Endothelial cell of umbilical vein (primary cell): ENCODE measurements around the gene KIF26B. TPM values are rescaled to one million over a fixed set of nuclear protein-coding genes. Genes with fewer than 3 reads are reported as not detected.

Experiments used
- BruUV-seq: library from RNA; stranded (reverse); fragments of 400-500 nt; replicated peaks from 2 replicates; lab custom pipeline; 2021; lab: Mats Ljungman, UMichigan
- CTCF ChIA-PET: fragments of 300-600, 350-600 bp; sonication (Branson Sonifier 250); formaldehyde crosslinking; loops from one replicate; lab custom pipeline; 2021; ENCODE audit warnings: antibody characterized with exemption, inconsistent platforms; lab: Charles Lee
- POLR2A ChIA-PET: fragments of 300-600, 350-600 bp; sonication (Branson Sonifier 250); formaldehyde crosslinking; loops from one replicate; lab custom pipeline; 2021; ENCODE audit warnings: antibody characterized with exemption, inconsistent platforms; lab: Charles Lee
- DNase-seq: peaks from one replicate; pipeline ENCODE4 v3.0.0-alpha.2; 2011; ENCODE audit warnings: low read depth, low spot score
- FAIRE-seq: peaks from 2 replicates; lab custom pipeline; 2011; peaks lifted over from hg19 to GRCh38; lab: Jason Lieb, UNC
- H2AFZ ChIP-seq: 2 replicates; pipeline ENCODE4 v1.6.0; 2012; ENCODE audit warnings: low read depth, low read length, control low read depth, inconsistent platforms
- H3K27ac ChIP-seq: 2 replicates; pipeline ENCODE4 v1.5.1; 2011; ENCODE audit warnings: low read depth, mild to moderate bottlenecking, control low read depth, low read length, moderate library complexity; ENCODE audit not compliant: insufficient read depth
- H3K27me3 ChIP-seq, 2 experiments: 2 replicates each; pipeline versions ENCODE4 v1.6.0 to v1.6.1; 2011; ENCODE audit warnings: low read length in 2 of 2, mixed read lengths in 1 of 2; ENCODE audit not compliant: control insufficient read depth in 2 of 2, insufficient read depth in 2 of 2
- H3K36me3 ChIP-seq, 2 experiments: 2 replicates in 1 of 2; 3 replicates in 1 of 2; pipeline ENCODE4 v1.5.1; 2011; ENCODE audit warnings: low read length in 2 of 2, mild to moderate bottlenecking in 1 of 2, moderate library complexity in 1 of 2; ENCODE audit not compliant: control insufficient read depth in 2 of 2, insufficient read depth in 2 of 2; ENCODE audit errors: extremely low read depth in 1 of 2
- H3K4me1 ChIP-seq: 3 replicates; pipeline ENCODE4 v1.5.1; 2011; ENCODE audit warnings: mild to moderate bottlenecking, low read length; ENCODE audit not compliant: control insufficient read depth, insufficient read depth; ENCODE audit errors: extremely low read depth
- H3K4me2 ChIP-seq: 2 replicates; pipeline ENCODE4 v1.6.1; 2011; ENCODE audit warnings: low read length, control low read depth, mixed read lengths; ENCODE audit not compliant: insufficient read depth
- H3K4me3 ChIP-seq, 3 experiments: fragments of 200-600 bp in 1 of 3; sonication (generic), shearing (Covaris generic) in 1 of 3; replicated peaks in 1 of 3; 2 replicates each; pipeline ENCODE4 v1.5.1; 2011 to 2016; ENCODE audit warnings: control low read depth in 3 of 3, low read length in 3 of 3, mild to moderate bottlenecking in 2 of 3, inconsistent platforms in 1 of 3, low read depth in 1 of 3, moderate library complexity in 1 of 3; ENCODE audit not compliant: insufficient read depth in 1 of 3
- H3K79me2 ChIP-seq: 2 replicates; pipeline ENCODE4 v1.6.0; 2012; ENCODE audit warnings: low read length, inconsistent platforms; ENCODE audit not compliant: control insufficient read depth, insufficient read depth
- H3K9ac ChIP-seq: replicated peaks from 2 replicates; pipeline ENCODE3; 2011; ENCODE audit warnings: low read length, control low read depth; ENCODE audit not compliant: insufficient read depth; ENCODE audit errors: extremely low read depth
- H3K9me1 ChIP-seq: replicated peaks from 3 replicates; pipeline ENCODE4 v1.6.0; 2011; ENCODE audit warnings: mild to moderate bottlenecking, low read length; ENCODE audit not compliant: control insufficient read depth, insufficient read depth; ENCODE audit errors: extremely low read depth
- H3K9me3 ChIP-seq: replicated peaks from 2 replicates; pipeline ENCODE4 v1.5.1; 2012; ENCODE audit warnings: low read length, inconsistent platforms; ENCODE audit not compliant: control insufficient read depth, insufficient read depth
- H4K20me1 ChIP-seq: replicated peaks from 2 replicates; pipeline ENCODE3; 2011; ENCODE audit warnings: mild to moderate bottlenecking, low read length; ENCODE audit not compliant: control insufficient read depth, insufficient read depth; ENCODE audit errors: extremely low read depth
- EZH2 ChIP-seq: IDR thresholded peaks from 2 replicates; pipeline ENCODE4 v1.6.1; 2012; ENCODE audit warnings: borderline replicate concordance, low read depth, mild to moderate bottlenecking, moderate library complexity, low read length, inconsistent platforms; ENCODE audit not compliant: severe bottlenecking
- FOS ChIP-seq: IDR thresholded peaks from 2 replicates; pipeline ENCODE4 v1.6.1; 2011; ENCODE audit warnings: mild to moderate bottlenecking, low read length, moderate library complexity, borderline replicate concordance; ENCODE audit not compliant: insufficient read depth
- GATA2 ChIP-seq: IDR thresholded peaks from 2 replicates; pipeline ENCODE4 v1.7.0; 2011; ENCODE audit warnings: low read depth, mild to moderate bottlenecking, moderate library complexity, mixed read lengths, low read length; ENCODE audit not compliant: insufficient read length, insufficient read depth
- JUN ChIP-seq: IDR thresholded peaks from 2 replicates; pipeline ENCODE4 v1.6.1; 2011; ENCODE audit warnings: borderline replicate concordance, low read depth; ENCODE audit not compliant: insufficient read length, insufficient read depth
- MYC ChIP-seq: IDR thresholded peaks from one replicate; pipeline ENCODE4 v1.6.1; 2011; ENCODE audit warnings: mild to moderate bottlenecking, low read depth, low read length
- POLR2A ChIP-seq: IDR thresholded peaks from 2 replicates; pipeline ENCODE4 v1.6.1; 2012; ENCODE audit warnings: low read depth, mild to moderate bottlenecking, control low read depth, low read length
- POLR2AphosphoS5 ChIP-seq: IDR thresholded peaks from 2 replicates; pipeline ENCODE4 v1.6.1; 2012; ENCODE audit warnings: low read depth, mild to moderate bottlenecking, control low read depth, low read length, moderate library complexity; ENCODE audit not compliant: insufficient read depth
- dilution Hi-C: fragments of 300-500 bp; cut with MboI; formaldehyde crosslinking; loops from one replicate; pipeline ENCODE4 v1.15.0; 2019; ENCODE audit warnings: low sequenced_read_pairs; ENCODE audit not compliant: extremely low pct_ligation_motif_present
- intact Hi-C: fragments of 100-400 bp; cut with micrococcal nuclease; formaldehyde crosslinking; loops from one replicate; pipeline ENCODE4 v1.10.0; 2022
- polyA plus RNA-seq, 4 experiments: library from polyadenylated mRNA; depleted of rRNA in 3 of 4; stranded (reverse) in 3 of 4; unstranded in 1 of 4; fragments of >200 nt; gene quantifications; 2 replicates each; pipeline versions ENCODE4 v1.2.1 to v1.2.3, GENCODE V29; 2011 to 2012; ENCODE audit warnings: missing spikeins in 1 of 4
- total RNA-seq: library from RNA; stranded (reverse); gene quantifications from 2 replicates; pipeline ENCODE4 v1.2.3, GENCODE V29; 2021
- TF ChIP-seq, protein P1 (sequence below): IDR thresholded peaks from 2 replicates; pipeline ENCODE4 v1.6.1; 2011; ENCODE audit not compliant: insufficient read depth, insufficient read length
- TF ChIP-seq, protein P2 (sequence below), 2 donors: IDR thresholded peaks; 1 replicate in 1 of 2; 2 replicates in 1 of 2; pipeline ENCODE4 v1.5.1; 2011; ENCODE audit warnings: low read length in 2 of 2, mild to moderate bottlenecking in 2 of 2, moderate library complexity in 2 of 2, control low read depth in 1 of 2, inconsistent platforms in 1 of 2, low read depth in 1 of 2; ENCODE audit not compliant: insufficient read depth in 1 of 2; ENCODE audit errors: extremely low read depth in 1 of 2

KIF26B gene
- total and polyA plus RNA-seq, 2 donors (not counting 3 experiments of a cell fraction or from before 2014, with no cell fraction given): 0.04 to 0.49 TPM

DNA sequence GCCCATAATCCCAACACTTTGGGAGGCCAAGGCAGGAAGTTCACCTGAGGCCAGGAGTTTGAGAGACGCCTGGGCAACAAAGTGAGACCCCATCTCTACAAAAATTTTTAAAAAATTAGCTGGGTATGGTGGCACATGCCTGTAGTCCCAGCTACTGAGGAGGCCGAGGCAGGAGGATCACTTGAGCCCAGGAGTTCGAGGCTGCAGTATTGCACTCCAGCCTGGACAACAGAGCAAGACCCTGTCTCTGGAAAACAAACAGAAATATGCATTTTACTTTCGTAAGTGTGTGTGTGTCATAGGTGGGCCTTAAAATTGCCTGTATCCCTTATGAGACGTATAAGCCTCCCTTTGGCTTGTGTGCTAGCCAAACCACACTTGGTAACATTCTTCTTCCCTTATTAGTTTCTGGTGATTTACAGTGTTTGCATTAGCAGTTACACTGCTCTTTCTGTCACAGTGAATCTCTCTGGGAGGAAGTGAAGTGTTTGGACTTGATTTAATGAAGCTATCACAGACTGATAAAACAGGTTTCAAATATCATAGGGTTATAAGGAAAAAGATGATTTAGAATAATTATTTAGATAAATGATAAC is 48.9 kb upstream of the KIF26B start:
- Histone ChIP-seq H3K4me2 (no peak overlapping the region), H3K79me2 (no peaks in the 10 kb centered on the region), H3K9me3 (no peaks in the 10 kb centered on the region), H3K27me3 (no peaks in the 10 kb centered on the region), H2AFZ (no peak overlapping the region), H3K9ac (no peak overlapping the region), H3K27ac (no peak overlapping the region), H3K4me1 (no peaks in the 10 kb centered on the region), H3K36me3 (no peaks in the 10 kb centered on the region), H3K4me3 (no peak overlapping the region), H4K20me1 (no peaks in the 10 kb centered on the region), H3K9me1 (no peaks in the 10 kb centered on the region)
- FAIRE-seq: no peak
- CTCF ChIA-PET: no interaction called here
- DNase-seq: no peak
- POLR2A ChIA-PET: no interaction called here
- no TSS peak for BruUV-seq
- dilution Hi-C loops: no loop called here
- TF ChIP-seq, protein P1, sequence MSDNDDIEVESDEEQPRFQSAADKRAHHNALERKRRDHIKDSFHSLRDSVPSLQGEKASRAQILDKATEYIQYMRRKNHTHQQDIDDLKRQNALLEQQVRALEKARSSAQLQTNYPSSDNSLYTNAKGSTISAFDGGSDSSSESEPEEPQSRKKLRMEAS: no peak
- TF ChIP-seq EZH2 (no peak), FOS (no peak), MYC (no peak), POLR2AphosphoS5 (no peak), JUN (no peak), GATA2 (no peak), POLR2A (no peak)
- TF ChIP-seq, protein P2, sequence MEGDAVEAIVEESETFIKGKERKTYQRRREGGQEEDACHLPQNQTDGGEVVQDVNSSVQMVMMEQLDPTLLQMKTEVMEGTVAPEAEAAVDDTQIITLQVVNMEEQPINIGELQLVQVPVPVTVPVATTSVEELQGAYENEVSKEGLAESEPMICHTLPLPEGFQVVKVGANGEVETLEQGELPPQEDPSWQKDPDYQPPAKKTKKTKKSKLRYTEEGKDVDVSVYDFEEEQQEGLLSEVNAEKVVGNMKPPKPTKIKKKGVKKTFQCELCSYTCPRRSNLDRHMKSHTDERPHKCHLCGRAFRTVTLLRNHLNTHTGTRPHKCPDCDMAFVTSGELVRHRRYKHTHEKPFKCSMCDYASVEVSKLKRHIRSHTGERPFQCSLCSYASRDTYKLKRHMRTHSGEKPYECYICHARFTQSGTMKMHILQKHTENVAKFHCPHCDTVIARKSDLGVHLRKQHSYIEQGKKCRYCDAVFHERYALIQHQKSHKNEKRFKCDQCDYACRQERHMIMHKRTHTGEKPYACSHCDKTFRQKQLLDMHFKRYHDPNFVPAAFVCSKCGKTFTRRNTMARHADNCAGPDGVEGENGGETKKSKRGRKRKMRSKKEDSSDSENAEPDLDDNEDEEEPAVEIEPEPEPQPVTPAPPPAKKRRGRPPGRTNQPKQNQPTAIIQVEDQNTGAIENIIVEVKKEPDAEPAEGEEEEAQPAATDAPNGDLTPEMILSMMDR (IDR thresholded peaks at IDR 0.05; ENCODE audit: extremely low read depth in 1 of 2, insufficient read depth in 1 of 2, low read depth in 1 of 2, low read length in 2 of 2): no peak
- intact Hi-C loops: no loop called here
